HG03457 (cell line): ENCODE results near the gene ARHGDIA.
"Not testable (repeated sequence)": the region's sequence is repeated elsewhere in the genome, so short reads cannot be mapped to it uniquely, and the experiment has no call there.

Experiments used
- ATAC-seq: cut with Tn5 transposase; IDR thresholded peaks from one replicate; pipeline ENCODE4 v1.9.1; 2021; ENCODE audit warnings: moderate number of reproducible peaks; ENCODE audit not compliant: unreplicated experiment

ARHGDIA gene

DNA sequence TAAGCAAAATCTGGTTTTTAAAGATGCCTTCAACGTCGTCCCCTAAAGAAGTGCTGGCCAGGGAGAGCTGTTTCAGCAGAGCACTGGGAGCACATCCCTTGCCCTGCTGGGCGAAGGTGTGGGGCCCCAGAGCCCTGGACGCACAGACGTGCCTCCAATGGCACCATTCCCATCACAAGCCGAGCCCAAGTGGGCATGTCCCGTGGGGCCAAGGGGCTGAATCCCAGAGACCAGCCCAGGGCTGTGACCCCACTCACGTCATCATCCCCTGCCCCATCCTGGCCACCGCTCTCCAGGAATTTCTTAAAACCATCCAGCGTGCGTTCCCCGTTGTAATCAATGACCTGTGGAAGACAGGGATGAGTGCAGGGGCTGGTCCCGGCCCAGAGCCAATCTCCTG, 26.2 kb downstream of the ARHGDIA start:
- ATAC-seq, result no peak

DNA sequence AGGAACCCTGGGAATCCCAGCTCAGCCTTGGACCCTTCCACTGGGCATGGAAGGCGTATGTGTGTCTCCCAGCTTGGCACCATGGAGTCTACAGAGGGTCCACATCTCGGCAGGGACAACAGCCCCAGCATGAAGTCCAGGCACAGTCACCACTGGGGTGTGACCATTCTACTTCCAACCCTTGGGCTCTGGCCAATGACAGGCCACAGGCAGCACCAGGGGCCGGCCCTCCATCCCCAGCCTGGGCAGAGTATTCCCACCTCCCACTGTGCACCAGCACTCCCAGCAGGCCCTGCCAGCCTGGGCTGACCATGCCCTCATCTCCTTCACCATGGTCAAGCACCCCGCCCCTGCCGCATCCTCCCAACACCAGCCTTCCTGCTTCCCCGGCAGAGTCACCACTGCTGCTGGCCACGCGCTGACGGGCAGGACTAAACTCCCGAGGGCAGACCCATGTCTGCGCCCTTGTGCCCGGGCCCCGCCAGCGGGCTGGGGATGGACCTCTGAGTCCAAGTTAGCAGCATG, 26.7 kb downstream of the ARHGDIA start:
- ATAC-seq, result no peak

GRCh38 chr17:81843713-81844326, 27.3 kb downstream of the ARHGDIA start:
- no peak for ATAC-seq

DNA sequence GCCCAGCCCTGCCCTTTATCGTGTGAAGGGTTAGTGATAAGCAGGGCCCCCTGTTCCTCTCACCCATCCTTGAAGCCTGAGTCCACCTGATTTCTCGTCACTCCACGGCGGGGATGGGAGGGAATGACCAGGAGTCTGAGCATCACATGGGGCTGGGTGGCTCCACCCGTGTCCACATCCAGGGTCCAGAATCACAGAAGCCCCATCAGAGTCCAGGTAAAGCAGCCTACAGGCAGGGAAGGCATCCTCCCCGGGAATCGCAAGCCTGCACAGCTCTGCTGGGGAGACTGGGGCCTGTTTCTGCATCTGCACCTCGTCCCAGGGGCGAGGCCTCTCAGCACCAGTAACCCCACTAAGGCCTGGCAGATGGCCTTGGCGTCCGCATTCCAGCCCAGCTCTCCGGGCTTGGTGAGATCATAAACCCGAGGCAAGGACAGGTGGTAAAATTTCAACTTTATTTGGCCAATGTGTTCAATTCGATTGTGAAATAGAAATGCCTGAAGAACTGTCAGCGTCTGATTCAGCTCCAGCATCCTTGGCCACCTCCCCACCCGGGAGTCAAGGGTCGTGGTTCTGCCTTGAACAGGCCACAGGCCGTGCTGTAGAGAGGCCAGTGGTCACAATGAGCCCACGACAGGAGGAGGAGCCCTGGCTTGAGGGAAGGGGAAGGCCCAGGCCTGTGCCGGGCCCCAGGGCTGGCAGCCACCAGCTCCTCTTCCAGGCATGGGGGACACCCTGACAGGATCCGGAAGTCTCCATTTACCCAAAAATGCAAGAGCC, 28.2 kb downstream of the ARHGDIA start:
- no peak for ATAC-seq

- no peak for ATAC-seq
Observed at GRCh38 chr17:81842378-81842724, 28.8 kb downstream of the ARHGDIA start.

- ATAC-seq, result no peak
Observed at GRCh38 chr17:81841866-81842265, 29.3 kb downstream of the ARHGDIA start.

DNA sequence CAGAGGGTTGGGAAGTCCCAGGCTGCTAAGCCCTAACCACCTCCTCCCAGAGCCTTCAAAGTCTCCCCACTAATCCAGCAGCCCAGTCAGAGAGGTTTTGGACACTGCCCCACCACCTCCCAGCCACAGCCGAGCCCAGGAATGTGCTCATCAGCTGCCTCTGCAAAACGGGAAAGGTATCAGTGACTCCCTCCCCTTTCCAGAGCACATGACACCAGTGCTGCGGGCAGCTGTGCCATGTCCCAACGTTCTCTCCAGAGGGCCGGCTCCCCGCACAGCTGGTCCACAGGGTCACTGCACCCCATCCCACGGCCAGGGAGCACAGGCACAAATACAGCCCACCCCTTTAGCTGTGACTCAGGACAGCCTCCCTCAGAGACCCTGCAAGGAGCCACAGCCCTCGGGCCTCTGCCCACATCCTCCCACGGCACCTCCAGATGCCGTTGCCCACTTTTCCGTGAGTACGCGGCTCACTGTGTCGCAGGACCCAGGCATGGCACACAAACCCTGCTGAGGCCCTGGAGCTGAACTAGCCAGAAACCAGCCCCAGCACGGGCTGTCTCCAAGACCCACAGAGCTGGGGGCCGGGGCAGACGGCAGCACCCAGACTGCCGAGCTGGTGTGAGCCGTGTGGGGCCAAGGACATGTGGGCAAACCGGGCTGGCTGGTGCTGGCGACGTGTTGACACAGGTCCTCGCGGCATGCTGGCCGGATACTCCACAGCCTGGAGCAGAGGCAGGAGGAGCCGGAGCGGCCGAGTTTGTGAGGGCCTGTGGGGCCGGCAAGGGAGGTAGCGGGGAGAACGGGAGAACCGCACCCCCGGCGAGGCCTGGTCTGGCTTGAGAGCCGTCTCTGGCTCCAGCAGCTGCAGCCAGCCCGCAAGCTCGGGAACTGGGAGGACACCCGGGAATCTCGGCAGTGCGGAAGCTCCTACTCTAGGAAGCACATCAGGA, 30.0 kb downstream of the ARHGDIA start:
- ATAC-seq, result no peak

DNA sequence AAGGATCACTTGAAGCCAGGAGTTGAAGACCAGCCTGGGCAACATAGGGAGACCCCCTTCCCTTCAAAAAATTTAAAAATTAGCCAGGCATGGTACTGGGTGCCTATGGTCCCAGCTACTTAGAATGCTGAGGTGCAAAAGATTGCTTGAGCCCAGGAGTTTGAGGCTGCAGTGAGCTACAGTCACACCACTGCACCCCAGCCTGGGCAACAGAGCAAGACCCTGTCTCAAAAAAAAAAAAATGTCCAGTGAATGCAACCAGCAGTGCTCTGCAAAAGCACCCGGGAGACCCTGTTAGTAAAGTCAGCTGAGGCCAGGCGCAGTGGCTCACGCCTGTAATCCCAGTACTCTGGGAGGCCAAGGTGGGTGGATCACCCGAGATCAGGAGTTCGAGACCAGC, 31.1 kb downstream of the ARHGDIA start:
- ATAC-seq, result not testable (repeated sequence)

GRCh38 chr17:81839301-81839700, 31.8 kb downstream of the ARHGDIA start:
- no peak for ATAC-seq

GRCh38 chr17:81838753-81839255, 32.3 kb downstream of the ARHGDIA start:
- no peak for ATAC-seq

GRCh38 chr17:81837641-81838040, 33.5 kb downstream of the ARHGDIA start:
- ATAC-seq, result no peak

- no peak for ATAC-seq
Observed at GRCh38 chr17:81834831-81835267, 36.3 kb downstream of the ARHGDIA start, which contains the start of gene PPP1R27. Gene PPP1R27, minus strand, starts transcription at chr17:81835050. Its CDS starts 97 bp downstream, at chr17:81834953.

- no peak for ATAC-seq
Observed at GRCh38 chr17:81833921-81834830, 37.0 kb downstream of the ARHGDIA start.

DNA sequence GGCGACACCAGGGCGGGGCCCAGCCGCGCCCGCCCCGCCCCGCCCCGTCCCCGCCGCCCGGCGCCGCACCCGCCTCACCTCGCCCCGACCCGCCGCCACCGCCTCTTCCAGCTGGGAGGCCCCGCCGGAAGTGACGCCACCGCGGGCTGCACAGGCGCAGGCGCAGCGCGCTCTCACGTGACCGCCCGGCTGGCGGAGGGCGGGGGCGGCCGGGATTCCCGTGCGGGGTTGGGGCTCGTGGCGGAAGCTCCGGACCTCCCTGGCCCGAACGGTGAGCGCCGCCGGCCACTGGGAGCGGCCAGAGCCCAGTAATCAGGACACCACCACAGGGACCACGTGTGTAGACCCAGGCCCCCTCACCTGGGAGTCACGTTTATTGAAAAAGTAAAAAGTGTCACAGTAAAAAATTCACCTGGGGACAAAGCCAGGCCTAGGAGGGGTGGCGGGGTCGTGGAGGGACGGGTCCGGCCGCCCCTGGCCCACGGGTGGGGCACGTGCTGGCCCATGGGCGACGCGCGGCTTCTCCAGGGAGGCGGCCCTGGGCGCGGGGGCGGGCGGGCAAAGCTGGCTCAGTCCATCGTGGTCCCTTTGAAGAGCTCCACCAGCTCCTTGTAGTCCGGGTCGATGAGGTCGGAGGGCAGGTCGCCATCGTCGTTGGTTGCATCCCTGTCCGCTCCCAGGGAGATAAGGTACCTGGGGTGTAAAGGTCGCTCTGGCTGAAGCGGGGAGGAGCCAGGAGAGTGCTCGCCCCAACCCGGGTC, 37.8 kb downstream of the ARHGDIA start, which contains the start of gene MCRIP1:
Gene MCRIP1, minus strand, starts transcription at position 132 of the 761 bp plus-strand sequence. CDS start 8,785 bp downstream, outside the sequence.
- peak; percentile 47 for ATAC-seq

DNA sequence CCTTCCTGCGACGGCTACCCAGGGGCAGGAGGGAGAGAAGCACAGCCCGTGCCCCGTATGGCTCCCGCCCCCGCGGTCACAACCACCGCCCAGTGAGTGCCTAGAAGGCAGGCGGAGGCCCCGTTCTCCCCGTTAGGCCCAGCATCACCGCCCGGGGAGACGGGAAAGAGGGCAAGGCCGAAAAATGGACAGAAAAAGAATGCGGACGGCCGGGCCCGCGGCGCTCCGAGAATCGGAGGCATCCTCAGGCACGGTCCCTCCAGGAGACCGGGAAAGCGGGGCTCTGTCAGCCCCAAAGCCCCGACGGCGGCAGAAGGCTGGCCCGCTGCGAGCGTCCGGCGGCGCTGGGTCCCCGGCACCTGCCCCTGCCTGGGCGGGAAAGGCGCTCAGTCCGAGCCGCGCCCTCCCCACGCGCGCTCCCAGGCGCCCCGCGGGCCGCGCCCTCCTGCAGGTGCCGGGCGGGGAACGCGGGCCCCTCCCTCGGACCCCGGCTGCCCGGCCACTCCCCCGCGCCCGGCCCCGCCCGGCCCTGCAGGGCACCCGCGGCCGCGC, 38.5 kb downstream of the ARHGDIA start:
- ATAC-seq, result peak; percentile 51

GRCh38 chr17:81831957-81832607, 39.1 kb downstream of the ARHGDIA start:
- ATAC-seq, result peak; percentile 11

DNA sequence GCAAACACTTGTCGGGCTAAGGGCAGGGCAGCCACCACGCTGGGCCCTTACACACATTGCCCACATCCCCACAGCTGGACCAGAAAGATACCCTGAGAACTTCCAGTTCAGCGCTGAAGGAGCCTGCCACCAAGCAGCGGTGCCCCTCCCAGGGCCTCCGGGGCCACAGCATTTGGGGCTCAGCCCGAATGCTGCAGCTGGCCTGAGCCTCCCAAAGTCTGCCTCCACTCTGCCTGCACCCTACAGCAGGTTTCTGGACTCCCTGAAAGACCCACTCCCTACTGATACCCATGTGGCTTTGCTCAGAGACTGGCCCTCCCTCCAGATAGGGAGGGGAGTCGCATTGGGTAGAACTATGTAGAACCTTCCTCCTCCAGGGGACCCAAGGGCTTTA, 39.6 kb downstream of the ARHGDIA start:
- no peak for ATAC-seq

DNA sequence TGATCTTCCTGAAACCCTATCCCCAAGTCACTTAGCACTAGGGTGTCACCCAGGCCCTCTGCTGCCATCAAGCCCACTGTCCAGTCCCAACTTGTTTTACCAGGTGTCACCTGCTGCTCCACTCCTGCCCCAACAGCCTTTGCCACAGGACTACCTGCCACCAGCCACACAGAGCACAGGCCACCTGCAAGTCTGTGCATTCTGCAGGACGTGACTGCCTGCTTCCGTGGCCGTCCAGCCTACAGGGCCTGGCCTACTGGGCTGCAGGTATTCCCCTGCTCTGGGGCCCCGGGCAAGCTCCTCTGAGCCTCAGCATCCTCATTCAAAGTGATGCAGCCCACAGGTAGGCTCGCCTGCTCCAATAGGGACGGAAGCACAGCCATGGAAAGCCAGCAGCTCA, 41.3 kb downstream of the ARHGDIA start:
- no peak for ATAC-seq
